HepG2 (cell line): ENCODE data around the gene B4GALT5. TPM values are rescaled to one million over a fixed set of nuclear protein-coding genes. Genes with fewer than 3 reads are reported as not detected.

Source experiments
- AHR ChIP-seq: IDR thresholded peaks from 2 replicates; pipeline ENCODE4 v1.6.1; 2018; ENCODE audit warnings: missing genetic modification reagents, missing compliant biosample characterization
- ASH2L ChIP-seq: fragments of 300-600, 200-600 bp; sonication (generic); IDR thresholded peaks from 2 replicates; pipeline ENCODE4 v1.7.0; 2017; ENCODE audit warnings: low read depth, mild to moderate bottlenecking, moderate library complexity, mixed read lengths, low read length; ENCODE audit not compliant: insufficient read length
- CCDC6 ChIP-seq: sonication (generic); formaldehyde crosslinking; IDR thresholded peaks from 2 replicates; pipeline ENCODE4 v1.8.1; 2022; ENCODE audit warnings: mild to moderate bottlenecking, missing genetic modification reagents, moderate library complexity
- SALL1 ChIP-seq: sonication (generic); formaldehyde crosslinking; IDR thresholded peaks from 2 replicates; pipeline ENCODE4 v1.8.0; 2022; ENCODE audit warnings: mild to moderate bottlenecking, missing genetic modification reagents
- SMYD3 ChIP-seq: sonication (generic); formaldehyde crosslinking; IDR thresholded peaks from 2 replicates; pipeline ENCODE4 v1.8.1; 2023; ENCODE audit warnings: mild to moderate bottlenecking, missing genetic modification reagents
- SOX13 ChIP-seq, 3 experiments: fragments of 450-650 bp in 1 of 3; sonication (generic) in 1 of 3; formaldehyde crosslinking in 1 of 3; IDR thresholded peaks in 2 of 3; conservative IDR thresholded peaks in 1 of 3; 2 replicates each; pipeline versions ENCODE4 v1.5.0 to v1.6.1; 2016 to 2020; ENCODE audit warnings: antibody characterized with exemption in 1 of 3, mild to moderate bottlenecking in 1 of 3, missing compliant biosample characterization in 1 of 3, missing genetic modification reagents in 1 of 3, moderate library complexity in 1 of 3
- SP4 ChIP-seq: sonication (generic); formaldehyde crosslinking; IDR thresholded peaks from 2 replicates; pipeline ENCODE4 v1.8.1; 2023; ENCODE audit warnings: mild to moderate bottlenecking, missing genetic modification reagents
- ZNF484 ChIP-seq: sonication (generic); formaldehyde crosslinking; IDR thresholded peaks from 2 replicates; pipeline ENCODE4 v1.5.1; 2020; ENCODE audit warnings: mild to moderate bottlenecking, low read depth, missing genetic modification reagents, borderline replicate concordance
- ZNF510 ChIP-seq: sonication (generic); formaldehyde crosslinking; IDR thresholded peaks from 2 replicates; pipeline ENCODE4 v1.4.0; 2020; ENCODE audit warnings: low read depth, mild to moderate bottlenecking, missing genetic modification reagents
- ZNF598 ChIP-seq: sonication (generic); formaldehyde crosslinking; IDR thresholded peaks from 2 replicates; pipeline ENCODE4 v1.5.1; 2020; ENCODE audit warnings: mild to moderate bottlenecking, missing genetic modification reagents, borderline replicate concordance
- ZNF629 ChIP-seq: sonication (generic); formaldehyde crosslinking; conservative IDR thresholded peaks from 2 replicates; pipeline ENCODE4 v1.5.0; 2020; ENCODE audit warnings: missing genetic modification reagents
- polyA plus RNA-seq, 8 experiments: library from polyadenylated mRNA; depleted of rRNA in 3 of 8; stranded (reverse) in 7 of 8; unstranded in 1 of 8; fragments of >200 nt; fragmentation: Illumina TruSeq in 4 of 8; extraction: Trizol in 4 of 8; gene quantifications; 2 replicates each; pipeline versions ENCODE4 v1.2.1 to v1.2.3, GENCODE V29; 2011 to 2016; ENCODE audit warnings: low read depth in 4 of 8, missing spikeins in 1 of 8, mixed read lengths in 1 of 8; ENCODE audit not compliant: insufficient read depth in 1 of 8
- total RNA-seq, 5 experiments: library from RNA; depleted of rRNA; stranded (reverse); fragments of >200 nt; fragmentation: Illumina TruSeq; extraction: Trizol; gene quantifications; 2 replicates each; pipeline ENCODE4 v1.2.3, GENCODE V29; 2016; ENCODE audit warnings: low read depth in 1 of 5
- TF ChIP-seq, protein P1 (sequence below), 2 experiments: sonication (generic) in 1 of 2; formaldehyde crosslinking in 1 of 2; IDR thresholded peaks; 2 replicates each; pipeline versions ENCODE4 v1.4.0 to v1.6.1; 2018 to 2020; ENCODE audit warnings: missing genetic modification reagents in 2 of 2, borderline replicate concordance in 1 of 2, low read depth in 1 of 2, mild to moderate bottlenecking in 1 of 2, missing biosample characterization in 1 of 2
- TF ChIP-seq, protein P2 (sequence below): sonication (generic); formaldehyde crosslinking; IDR thresholded peaks from 2 replicates; pipeline ENCODE4 v1.5.1; 2020; ENCODE audit warnings: missing genetic modification reagents, mild to moderate bottlenecking, borderline replicate concordance
- TF ChIP-seq, protein P3 (sequence below): sonication (generic); formaldehyde crosslinking; IDR thresholded peaks from 2 replicates; pipeline ENCODE4 v1.4.0; 2020; ENCODE audit warnings: missing genetic modification reagents, mild to moderate bottlenecking, borderline replicate concordance
- TF ChIP-seq, protein P4 (sequence below): sonication (generic); formaldehyde crosslinking; IDR thresholded peaks from 2 replicates; pipeline ENCODE4 v1.5.1; 2020; ENCODE audit warnings: missing genetic modification reagents, mild to moderate bottlenecking, borderline replicate concordance

The B4GALT5 gene
- total and polyA plus RNA-seq, 2 of the 13 experiments (the other 11 are each of a cell fraction or from before 2014, with no cell fraction given) = 27.3 to 30.9 TPM

DNA sequence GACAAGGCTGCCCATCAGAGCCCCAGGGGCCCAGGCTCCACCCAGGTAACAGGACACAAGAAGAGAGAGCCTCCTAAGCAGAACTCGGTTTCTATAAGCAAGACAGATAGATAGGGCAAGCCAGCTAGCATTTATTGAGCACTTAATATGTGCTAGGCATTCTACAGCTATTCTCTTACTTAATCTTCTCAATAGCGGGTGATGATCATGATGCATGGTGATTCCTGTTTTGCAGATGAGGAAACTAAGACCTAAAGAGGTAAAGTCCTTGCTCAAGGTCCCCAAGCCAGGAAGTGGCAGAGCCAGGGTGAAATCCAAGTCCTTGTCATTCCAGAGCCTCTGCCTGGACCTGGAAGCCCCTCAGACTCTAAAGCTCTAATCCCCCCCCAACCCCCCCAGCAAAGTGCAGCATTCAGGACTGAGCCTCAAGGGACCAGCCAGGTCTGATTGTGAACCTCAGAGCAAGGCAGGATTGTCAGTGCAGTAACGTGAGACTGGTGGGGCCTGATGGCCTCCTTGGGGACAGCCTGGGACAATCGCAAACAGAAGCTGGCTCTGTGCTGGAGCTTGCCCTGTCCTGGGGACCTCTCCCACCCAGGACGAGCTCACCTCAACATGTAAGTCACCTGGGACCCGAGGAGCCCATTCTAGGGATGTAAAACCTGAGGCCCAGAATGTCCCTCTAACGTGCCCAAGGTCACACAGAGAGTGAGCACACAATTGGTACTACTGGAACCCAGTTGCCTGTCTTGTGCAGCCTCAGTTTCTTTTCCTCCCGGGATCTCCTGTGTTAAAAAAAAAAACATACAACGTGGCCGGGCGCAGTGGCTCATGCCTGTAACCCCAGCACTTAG, 97.3 kb downstream of the B4GALT5 start (continued):
- TF ChIP-seq ZNF629 = peak; percentile 84
- TF ChIP-seq, protein P1, sequence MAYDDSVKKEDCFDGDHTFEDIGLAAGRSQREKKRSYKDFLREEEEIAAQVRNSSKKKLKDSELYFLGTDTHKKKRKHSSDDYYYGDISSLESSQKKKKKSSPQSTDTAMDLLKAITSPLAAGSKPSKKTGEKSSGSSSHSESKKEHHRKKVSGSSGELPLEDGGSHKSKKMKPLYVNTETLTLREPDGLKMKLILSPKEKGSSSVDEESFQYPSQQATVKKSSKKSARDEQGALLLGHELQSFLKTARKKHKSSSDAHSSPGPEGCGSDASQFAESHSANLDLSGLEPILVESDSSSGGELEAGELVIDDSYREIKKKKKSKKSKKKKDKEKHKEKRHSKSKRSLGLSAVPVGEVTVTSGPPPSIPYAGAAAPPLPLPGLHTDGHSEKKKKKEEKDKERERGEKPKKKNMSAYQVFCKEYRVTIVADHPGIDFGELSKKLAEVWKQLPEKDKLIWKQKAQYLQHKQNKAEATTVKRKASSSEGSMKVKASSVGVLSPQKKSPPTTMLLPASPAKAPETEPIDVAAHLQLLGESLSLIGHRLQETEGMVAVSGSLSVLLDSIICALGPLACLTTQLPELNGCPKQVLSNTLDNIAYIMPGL (CRISPR knock-in tag; IDR thresholded peaks at IDR 0.05; ENCODE audit: borderline replicate concordance in 1 of 2, low read depth in 1 of 2) = 0 out of 4 replicates have a peak, but pooled peaks of 1 of the 2 experiments have one; percentile 46
- TF ChIP-seq SOX13 (IDR thresholded peaks at IDR 0.05) = no peak
- TF ChIP-seq SOX13 (CRISPR knock-in tag; conservative IDR thresholded peaks at IDR 0.05 in 1 of 2, IDR thresholded peaks at IDR 0.05 in 1 of 2) = no peak
- TF ChIP-seq AHR = no peak
- TF ChIP-seq CCDC6 (CRISPR knock-in tag) = no peak
- TF ChIP-seq, protein P2, sequence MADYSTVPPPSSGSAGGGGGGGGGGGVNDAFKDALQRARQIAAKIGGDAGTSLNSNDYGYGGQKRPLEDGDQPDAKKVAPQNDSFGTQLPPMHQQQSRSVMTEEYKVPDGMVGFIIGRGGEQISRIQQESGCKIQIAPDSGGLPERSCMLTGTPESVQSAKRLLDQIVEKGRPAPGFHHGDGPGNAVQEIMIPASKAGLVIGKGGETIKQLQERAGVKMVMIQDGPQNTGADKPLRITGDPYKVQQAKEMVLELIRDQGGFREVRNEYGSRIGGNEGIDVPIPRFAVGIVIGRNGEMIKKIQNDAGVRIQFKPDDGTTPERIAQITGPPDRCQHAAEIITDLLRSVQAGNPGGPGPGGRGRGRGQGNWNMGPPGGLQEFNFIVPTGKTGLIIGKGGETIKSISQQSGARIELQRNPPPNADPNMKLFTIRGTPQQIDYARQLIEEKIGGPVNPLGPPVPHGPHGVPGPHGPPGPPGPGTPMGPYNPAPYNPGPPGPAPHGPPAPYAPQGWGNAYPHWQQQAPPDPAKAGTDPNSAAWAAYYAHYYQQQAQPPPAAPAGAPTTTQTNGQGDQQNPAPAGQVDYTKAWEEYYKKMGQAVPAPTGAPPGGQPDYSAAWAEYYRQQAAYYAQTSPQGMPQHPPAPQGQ (CRISPR knock-in tag) = 0 out of 2 replicates have a peak, but pooled peaks have one; percentile 69
- TF ChIP-seq SALL1 = no peak
- TF ChIP-seq, protein P3, sequence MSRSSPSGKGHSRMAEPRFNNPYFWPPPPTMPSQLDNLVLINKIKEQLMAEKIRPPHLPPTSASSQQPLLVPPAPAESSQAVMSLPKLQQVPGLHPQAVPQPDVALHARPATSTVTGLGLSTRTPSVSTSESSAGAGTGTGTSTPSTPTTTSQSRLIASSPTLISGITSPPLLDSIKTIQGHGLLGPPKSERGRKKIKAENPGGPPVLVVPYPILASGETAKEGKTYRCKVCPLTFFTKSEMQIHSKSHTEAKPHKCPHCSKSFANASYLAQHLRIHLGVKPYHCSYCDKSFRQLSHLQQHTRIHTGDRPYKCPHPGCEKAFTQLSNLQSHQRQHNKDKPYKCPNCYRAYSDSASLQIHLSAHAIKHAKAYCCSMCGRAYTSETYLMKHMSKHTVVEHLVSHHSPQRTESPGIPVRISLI (CRISPR knock-in tag) = peak; percentile 18; the same call in 1 of the 2 replicates
- TF ChIP-seq, protein P4, sequence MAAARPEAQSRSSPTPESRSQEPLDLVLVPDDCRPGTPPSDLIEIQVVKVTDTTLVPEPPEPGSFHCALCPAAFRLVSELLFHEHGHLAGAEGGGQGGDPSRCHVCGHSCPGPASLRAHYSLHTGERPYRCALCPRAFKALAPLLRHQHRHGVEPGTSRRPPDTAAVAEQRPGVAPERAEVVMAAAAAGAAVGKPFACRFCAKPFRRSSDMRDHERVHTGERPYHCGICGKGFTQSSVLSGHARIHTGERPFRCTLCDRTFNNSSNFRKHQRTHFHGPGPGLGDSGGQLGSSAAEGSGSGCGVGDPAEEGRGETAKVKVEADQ (CRISPR knock-in tag) = 0 out of 2 replicates have a peak, but pooled peaks have one; percentile 49
- 0 out of 2 replicates have a peak, but pooled peaks have one; percentile 28 for TF ChIP-seq ZNF598 (CRISPR knock-in tag)
- TF ChIP-seq SP4 (CRISPR knock-in tag) = 0 out of 2 replicates have a peak, but pooled peaks have one; percentile 46
- TF ChIP-seq SMYD3 = no peak
- TF ChIP-seq ZNF484 (CRISPR knock-in tag) = no peak
- TF ChIP-seq ZNF510 = no peak
- peak; percentile 26 for TF ChIP-seq ASH2L
